Hematopoietic multipotent progenitor cell treated with erythropoietin and hydrocortisone succinate and interleukin-3 and kit ligand, for 4 days (in vitro differentiated cells): ENCODE results near the gene ACOT13.
"Not testable (repeated sequence)": the region's sequence is repeated elsewhere in the genome, so short reads cannot be mapped to it uniquely, and the experiment has no call there.

Experiments used
- DNase-seq: peaks from one replicate; pipeline ENCODE4 v3.0.0-alpha.2; 2015

Gene ACOT13

DNA sequence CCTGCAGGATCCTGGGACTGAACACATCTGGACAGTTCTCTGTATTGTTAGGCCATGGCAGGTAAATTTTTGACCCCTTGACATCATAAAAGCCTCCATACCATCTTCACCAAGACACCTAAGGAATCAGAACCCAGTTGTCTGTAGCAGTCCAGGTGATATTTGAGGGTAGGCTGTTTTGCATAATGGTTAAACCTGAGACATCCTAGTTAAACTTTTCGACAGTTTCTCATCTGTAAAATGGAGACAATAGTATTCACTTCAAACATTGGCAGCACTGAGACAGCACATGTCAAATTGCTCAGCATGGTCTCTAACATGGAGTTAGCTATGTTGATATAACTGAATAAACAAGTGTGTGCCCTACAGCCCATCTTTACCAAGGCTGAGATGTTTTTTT lies 27.3 kb downstream of the ACOT13 start:
- no peak for DNase-seq

- peak; percentile 77 for DNase-seq
Measured at GRCh38 chr6:24695635-24696034, 28.8 kb downstream of the ACOT13 start.

DNA sequence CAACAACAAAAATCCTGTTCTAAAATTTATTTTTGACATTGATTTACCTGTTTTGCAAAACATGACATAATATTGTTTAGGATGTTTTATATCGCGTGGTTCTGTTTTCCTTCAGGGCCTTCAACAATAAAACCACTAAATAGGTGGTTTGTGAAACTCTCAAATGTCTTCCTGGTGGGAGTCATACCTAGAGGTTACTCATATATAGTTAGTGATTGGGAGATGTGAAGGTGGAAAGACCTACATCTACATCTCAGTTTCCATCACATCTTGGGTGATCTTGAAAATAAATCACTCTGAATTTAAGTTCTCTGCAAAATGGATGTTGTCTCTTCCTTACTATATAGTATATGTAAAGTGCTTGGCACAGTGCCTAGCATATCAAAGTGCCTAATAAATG lies 29.2 kb downstream of the ACOT13 start:
- no peak for DNase-seq

DNA sequence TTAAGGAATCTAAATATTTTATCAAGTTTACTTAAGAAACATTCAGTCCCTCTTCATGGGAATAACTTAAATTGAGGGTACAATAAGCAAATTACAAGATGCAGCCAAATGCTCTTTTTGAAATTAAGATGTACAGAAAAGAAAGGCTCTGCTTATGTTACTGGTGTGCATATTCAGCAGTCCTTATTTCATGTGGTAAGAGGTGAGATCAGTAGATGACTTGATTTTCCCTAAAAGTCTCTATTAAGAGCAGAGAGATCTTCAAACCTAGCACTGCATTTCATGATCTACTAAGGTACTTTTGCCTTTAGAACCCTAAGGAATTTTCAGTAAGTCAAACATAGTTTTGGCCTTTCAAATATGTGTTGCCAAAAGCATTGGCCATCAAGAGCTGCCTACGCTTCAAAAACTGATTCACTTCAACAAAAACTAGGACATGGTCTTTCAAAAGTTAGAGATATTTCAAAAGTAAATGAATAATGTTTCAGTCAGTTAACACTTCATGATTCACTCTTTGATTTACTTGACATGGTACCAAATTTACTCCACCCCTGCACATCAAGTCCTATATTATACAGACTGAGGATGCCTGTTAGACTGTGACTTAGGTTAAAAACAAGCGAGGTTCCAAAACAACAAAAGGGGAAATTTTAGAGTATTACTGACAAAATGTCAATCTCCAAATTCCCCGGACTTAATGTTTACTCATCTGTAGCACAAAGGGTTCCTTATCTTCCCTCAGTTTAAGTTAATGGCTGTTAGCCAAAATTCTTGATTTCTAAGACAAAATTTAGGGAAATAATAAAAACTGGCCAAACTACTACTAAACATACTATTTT lies 32.9 kb downstream of the ACOT13 start:
- no peak for DNase-seq

DNA sequence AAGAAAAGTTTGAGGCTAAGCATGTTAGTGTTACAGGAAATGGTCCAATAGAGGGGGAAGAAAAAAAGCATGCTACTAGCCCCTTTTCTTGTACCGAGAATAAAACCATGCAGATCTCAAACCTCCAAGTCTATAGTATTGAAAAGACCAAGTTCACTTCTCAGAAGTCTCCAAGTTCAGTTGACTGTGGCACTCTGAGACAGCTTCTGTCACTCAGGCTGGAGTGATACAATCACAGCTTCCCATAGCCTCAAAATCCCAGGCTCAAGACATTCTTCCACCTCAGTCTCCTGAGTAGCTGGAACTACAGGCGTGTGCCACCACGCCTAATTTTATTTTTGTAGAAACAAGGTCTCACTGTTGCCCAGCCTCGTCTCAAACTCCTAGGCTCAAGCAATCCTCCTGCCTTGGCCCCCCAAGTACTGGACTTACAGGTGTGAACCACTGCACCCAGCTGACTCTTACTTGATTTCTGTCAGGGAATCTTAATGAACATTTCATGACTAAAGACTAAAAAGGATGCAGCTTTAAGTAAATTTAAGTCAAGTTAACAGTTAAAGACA lies 35.9 kb downstream of the ACOT13 start:
- no peak for DNase-seq

DNA sequence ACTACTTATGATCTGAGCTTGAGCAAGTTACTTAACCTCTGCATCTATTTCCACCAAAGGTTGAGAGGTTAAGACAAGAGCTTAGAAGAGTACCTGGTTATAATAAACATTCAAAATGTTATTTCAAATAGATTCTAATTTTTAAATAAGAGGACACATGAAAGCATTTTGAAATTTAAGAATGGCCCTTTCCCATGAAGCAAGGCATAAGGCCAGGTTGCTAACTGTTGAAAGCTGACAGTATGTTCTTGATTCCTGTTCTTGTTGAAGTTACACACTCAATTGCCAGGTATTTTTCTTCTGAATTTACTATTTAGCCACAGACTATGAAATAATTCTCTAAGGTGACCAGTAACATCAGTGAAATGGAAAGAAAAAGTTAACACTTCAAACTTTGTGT lies 37.6 kb downstream of the ACOT13 start:
- no peak for DNase-seq

DNA sequence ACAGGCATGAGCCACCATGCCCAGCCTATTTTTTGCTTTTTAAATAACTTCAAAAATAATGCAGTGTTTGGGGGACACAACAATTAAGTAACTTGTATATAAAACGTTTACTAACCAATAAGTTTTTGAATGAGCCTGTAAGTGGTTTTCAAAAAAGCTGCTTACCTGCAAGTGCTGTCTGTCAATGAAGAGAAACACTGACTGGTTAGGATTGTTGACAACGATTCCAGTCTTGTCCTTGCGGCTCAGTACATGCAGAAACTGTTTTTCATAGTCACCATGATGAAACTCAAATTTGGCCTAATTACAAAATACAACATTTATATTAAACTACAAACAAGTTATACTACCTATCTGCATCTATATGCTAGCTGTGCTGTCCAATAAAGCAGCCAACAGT lies 41.7 kb downstream of the ACOT13 start:
- DNase-seq = no peak

- no peak for DNase-seq
Measured at GRCh38 chr6:24709014-24709711, 42.3 kb downstream of the ACOT13 start.

GRCh38 chr6:24710519-24711303 lies 43.8 kb downstream of the ACOT13 start:
- no peak for DNase-seq

GRCh38 chr6:24716602-24717148 lies 49.8 kb downstream of the ACOT13 start:
- not testable (repeated sequence) for DNase-seq

- peak; percentile 37 for DNase-seq
Measured at GRCh38 chr6:24718449-24719124, 51.7 kb downstream of the ACOT13 start.

DNA sequence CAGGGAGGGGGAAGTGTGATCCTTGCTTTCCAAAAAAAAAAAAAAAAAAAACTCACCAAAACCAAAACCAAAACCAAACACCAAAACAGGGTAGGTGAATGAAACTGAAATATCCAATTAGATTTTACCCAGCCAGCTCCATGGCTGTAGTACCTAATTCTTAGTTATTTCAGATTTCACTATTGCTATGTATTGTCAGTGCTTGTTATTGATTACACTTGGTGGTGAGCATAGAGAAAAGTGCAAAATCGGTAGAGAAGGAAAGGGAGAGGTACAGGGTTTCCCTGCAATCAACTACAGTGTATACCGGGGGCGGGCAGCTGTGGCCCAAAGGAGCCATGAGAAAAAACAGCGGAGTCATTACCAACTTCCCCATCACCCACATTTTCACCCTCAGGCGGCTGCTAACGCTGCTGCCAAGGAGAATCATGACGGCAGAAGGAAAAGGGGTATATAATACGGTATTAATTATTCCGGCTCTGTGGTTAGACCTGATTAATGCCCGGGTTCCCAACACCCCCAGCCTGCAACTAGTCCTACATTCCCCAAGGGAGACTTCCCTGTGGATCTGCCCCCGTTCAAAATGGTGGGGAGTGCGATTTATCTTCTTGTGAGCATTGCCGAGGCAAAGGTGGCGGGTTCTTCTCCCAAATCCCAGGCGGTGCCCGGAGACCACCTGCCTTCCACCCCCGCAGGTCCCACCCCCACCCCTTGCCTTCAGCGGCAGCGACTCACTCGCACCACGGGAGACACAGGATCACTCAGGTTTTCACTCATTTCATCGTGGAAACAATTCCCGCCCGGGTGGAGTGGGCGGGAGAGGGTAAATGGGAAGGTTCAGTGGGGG lies 52.5 kb downstream of the ACOT13 start, which contains the start of gene C6orf62:
TSS of gene C6orf62 (minus strand) at position 30 of the 847 bp plus-strand sequence. CDS start 486 bp downstream, outside the sequence.
- DNase-seq = peak; percentile 84

DNA sequence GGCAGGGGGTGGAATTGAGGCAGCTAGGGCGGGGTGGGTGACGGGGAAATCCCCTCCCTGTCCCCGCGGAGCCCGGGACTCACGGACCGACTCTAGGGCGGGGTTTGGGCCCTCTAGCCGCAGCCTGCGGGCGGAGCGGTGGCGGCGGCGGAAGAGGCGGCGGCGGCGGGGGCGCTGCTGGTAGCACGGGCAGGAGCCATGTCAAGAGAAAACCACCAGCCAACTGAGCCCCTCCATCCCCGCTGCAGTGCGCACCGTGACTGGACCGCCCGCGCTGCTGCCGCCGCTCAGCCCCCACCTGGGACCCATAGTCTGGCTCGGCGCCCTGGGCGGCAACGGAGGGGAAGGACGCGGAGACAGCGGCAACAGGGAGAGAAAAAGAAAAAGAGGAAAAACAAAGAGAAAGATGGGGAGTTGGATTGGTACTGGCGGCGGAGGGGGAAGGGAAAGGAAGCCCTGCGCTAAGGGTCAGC lies 53.3 kb downstream of the ACOT13 start:
- DNase-seq = peak; percentile 85

GRCh38 chr6:24720604-24721460 lies 54.0 kb downstream of the ACOT13 start:
- DNase-seq = peak; percentile 100

DNA sequence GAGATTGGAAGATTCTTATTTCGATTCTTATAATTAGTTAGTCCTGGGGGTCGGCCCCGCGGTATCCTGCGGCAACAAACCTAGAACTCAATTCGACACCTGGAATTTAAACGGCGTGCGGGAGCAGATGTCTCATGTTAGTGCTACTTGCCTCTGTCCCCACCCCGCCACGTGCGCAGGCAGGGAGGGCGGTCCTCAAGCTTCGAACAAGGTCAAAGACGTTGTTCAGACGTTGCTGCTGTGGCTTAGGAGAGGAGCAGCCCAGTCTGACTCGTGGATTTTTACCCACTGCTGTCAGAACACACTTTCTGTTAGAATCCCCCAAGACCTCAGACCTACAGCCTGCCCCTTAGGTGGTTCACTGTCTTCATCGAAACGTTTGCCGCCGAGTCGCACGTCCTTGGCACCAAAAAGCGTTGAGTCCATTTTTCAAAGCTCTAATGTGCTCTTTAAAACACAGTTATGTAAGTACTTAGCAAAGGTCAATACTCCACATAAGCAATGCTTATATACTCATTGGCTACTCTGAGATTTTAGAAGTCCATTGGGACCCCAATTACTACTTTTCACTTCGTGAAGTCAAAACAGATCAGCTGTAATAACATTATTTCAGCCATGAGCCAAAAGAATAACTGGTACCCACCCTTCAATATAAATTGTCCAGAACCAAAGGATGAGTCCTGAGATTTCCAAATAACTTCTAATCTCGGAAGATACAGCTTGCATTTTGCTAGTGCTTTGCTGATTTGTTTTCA lies 54.8 kb downstream of the ACOT13 start:
- no peak for DNase-seq

DNA sequence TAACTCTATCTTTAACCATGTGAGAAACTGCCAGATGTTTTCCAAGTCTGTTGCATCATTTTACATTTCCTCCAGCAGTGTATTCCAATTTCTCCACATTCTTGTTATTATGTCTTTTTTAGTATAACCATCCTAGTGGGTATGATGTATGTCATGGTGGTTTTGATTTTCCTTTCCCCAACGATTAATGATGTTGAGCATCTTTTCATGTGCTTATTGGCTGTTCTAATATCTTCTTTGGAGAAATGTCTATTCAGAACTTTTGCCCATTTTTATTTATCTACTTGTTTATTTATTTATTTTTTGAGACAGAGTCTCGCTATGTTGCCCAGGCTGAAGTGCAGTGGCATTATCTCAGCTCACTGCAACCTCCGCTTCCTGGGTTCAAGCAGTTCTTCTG lies 56.4 kb downstream of the ACOT13 start:
- DNase-seq = no peak

DNA sequence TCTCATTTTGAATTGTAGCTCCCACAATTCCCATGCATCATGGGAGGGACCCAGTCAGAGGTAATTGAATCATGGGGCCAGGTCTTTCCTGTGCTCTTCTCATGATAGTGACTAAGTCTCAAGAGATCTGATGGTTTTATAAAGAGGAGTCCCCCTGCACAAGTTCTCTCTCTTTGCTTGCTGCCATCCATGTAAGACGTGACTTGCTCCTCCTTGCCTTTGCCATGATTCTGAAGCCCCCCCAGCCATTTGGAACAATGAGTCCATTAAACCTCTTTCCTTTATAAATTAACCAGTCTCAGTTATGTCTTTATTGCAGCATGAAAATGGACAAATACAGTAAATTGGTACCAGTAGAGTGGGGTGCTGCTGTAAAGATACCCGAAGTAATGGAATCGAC lies 63.8 kb downstream of the ACOT13 start:
- DNase-seq = not testable (repeated sequence)

DNA sequence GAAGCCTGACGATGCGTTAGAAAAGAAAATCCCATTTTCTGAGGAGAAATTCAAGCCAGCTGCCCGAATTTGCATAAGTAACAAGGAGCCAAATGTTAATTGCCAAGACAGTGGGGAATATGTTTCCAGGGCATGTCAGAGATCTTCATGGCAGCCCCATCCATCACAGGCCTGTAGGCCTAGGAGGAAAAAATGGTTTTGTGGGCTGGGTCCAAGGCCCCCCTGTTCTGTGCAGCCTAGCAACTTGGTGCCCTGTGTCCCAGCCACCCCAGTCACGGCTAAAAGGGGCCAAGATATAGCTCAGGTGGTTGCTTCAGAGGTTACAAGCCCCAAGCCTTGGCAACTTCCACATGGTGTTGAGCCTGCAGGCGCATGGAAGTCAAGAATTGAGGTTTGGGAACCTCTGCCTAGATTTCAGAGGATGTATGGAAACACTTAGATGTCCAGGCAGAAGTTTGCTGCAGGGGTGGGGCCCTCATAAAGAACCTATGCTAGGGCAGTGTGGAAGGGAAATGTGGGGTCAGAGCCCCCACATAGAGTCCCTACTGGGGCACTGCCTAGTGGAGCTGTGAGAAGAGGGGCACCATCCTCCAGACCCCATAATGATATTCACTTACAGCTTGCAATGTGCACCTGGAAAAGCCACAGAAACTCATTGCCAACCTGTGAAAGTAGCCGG lies 64.7 kb downstream of the ACOT13 start:
- DNase-seq = not testable (repeated sequence)

DNA sequence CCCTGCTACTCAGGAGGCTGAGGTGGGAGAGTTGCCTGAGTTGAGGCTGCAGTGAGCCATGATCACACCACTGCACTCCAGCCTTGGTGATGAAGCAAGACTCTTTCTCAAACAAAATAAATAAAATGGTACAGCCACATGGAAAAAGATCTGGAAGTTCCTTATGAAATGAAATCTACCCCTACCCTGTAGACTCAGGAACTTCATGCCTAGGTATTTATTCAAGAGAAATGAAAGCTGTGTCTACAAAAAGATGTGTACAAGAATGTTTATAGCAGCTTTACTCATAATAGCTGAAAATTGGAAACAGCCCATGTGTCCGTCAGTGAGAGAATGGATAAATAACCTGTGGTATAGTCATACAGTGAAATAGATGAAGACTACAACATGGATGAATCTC lies 67.3 kb downstream of the ACOT13 start:
- DNase-seq = no peak
